ENCODE results near the gene POU2AF2.
"Not testable (repeated sequence)": the region's sequence is repeated elsewhere in the genome, so short reads cannot be mapped to it uniquely, and the experiment has no call there.

The POU2AF2 gene

GRCh38 chr11:111209543-111210355, 35.8 kb upstream of the POU2AF2 start:
- no peak for DNase-seq (ENCODE audit: extremely low spot score)
- ChIA-PET POLR2A (no interaction called here), CTCF (no interaction called here)
- TF ChIP-seq HDGF (IDR thresholded peaks at IDR 0.05; ENCODE audit: borderline replicate concordance) (no peak), TARDBP (IDR thresholded peaks at IDR 0.05) (no peak), CTBP1 (IDR thresholded peaks at IDR 0.05; ENCODE audit: borderline replicate concordance) (no peak)

- POLR2A ChIA-PET: no interaction called here
- no peak for TF ChIP-seq LEF1 (IDR thresholded peaks at IDR 0.05; ENCODE audit: borderline replicate concordance)
- no peak for TF ChIP-seq TARDBP (IDR thresholded peaks at IDR 0.05)
- TF ChIP-seq NFRKB (IDR thresholded peaks at IDR 0.05): no peak
- TF ChIP-seq L3MBTL2 (conservative IDR thresholded peaks at IDR 0.05): no peak
- TF ChIP-seq HDGF (IDR thresholded peaks at IDR 0.05; ENCODE audit: borderline replicate concordance): no peak
- TF ChIP-seq ZNF384 (IDR thresholded peaks at IDR 0.05): no peak
- no peak for TF ChIP-seq ELF4 (IDR thresholded peaks at IDR 0.05)
- no peak for TF ChIP-seq FOXK2 (IDR thresholded peaks at IDR 0.05)
- TF ChIP-seq SUZ12 (IDR thresholded peaks at IDR 0.05): no peak
- TF ChIP-seq CTBP1 (IDR thresholded peaks at IDR 0.05; ENCODE audit: borderline replicate concordance): no peak
- TF ChIP-seq FOXM1 (IDR thresholded peaks at IDR 0.05; ENCODE audit: borderline replicate concordance): no peak
- no peak for TF ChIP-seq FOXA1 (IDR thresholded peaks at IDR 0.05)
- no peak for TF ChIP-seq PKNOX1 (IDR thresholded peaks at IDR 0.05)
- TF ChIP-seq ARNT (IDR thresholded peaks at IDR 0.05): no peak
- no peak for TF ChIP-seq SP1 (IDR thresholded peaks at IDR 0.05)
- no peak for TF ChIP-seq BHLHE40 (IDR thresholded peaks at IDR 0.05; ENCODE audit: borderline replicate concordance)
- DNase-seq (ENCODE audit: extremely low spot score): no peak
- CTCF ChIA-PET: no interaction called here
Observed at GRCh38 chr11:111213256-111213655, 32.3 kb upstream of the POU2AF2 start.

GRCh38 chr11:111220721-111221120, 24.8 kb upstream of the POU2AF2 start:
- POLR2A ChIA-PET: no interaction called here
- TF ChIP-seq LEF1 (IDR thresholded peaks at IDR 0.05; ENCODE audit: borderline replicate concordance) (no peak), NFRKB (IDR thresholded peaks at IDR 0.05) (no peak), CTBP1 (IDR thresholded peaks at IDR 0.05; ENCODE audit: borderline replicate concordance) (no peak), ELF4 (IDR thresholded peaks at IDR 0.05) (no peak), FOXA1 (IDR thresholded peaks at IDR 0.05) (no peak), HDGF (IDR thresholded peaks at IDR 0.05; ENCODE audit: borderline replicate concordance) (no peak), ZNF384 (IDR thresholded peaks at IDR 0.05) (no peak), FOXK2 (IDR thresholded peaks at IDR 0.05) (no peak), BHLHE40 (IDR thresholded peaks at IDR 0.05; ENCODE audit: borderline replicate concordance) (no peak), PKNOX1 (IDR thresholded peaks at IDR 0.05) (no peak), SUZ12 (IDR thresholded peaks at IDR 0.05) (no peak), L3MBTL2 (conservative IDR thresholded peaks at IDR 0.05) (no peak), ARNT (IDR thresholded peaks at IDR 0.05) (no peak)
- CTCF ChIA-PET: interaction anchor here (0.6 kb wide), 1 partner anchor 1527 kb away, joined by 3 read pairs; no protein-coding TSS in a partner anchor
- no peak for DNase-seq (ENCODE audit: extremely low spot score)

- TF ChIP-seq HDGF (IDR thresholded peaks at IDR 0.05; ENCODE audit: borderline replicate concordance) (no peak), NFRKB (IDR thresholded peaks at IDR 0.05) (no peak), SP1 (IDR thresholded peaks at IDR 0.05) (no peak), SUZ12 (IDR thresholded peaks at IDR 0.05) (no peak), LEF1 (IDR thresholded peaks at IDR 0.05; ENCODE audit: borderline replicate concordance) (no peak), PKNOX1 (IDR thresholded peaks at IDR 0.05) (no peak), CTBP1 (IDR thresholded peaks at IDR 0.05; ENCODE audit: borderline replicate concordance) (no peak), ARNT (IDR thresholded peaks at IDR 0.05) (no peak), FOXK2 (IDR thresholded peaks at IDR 0.05) (no peak), BHLHE40 (IDR thresholded peaks at IDR 0.05; ENCODE audit: borderline replicate concordance) (no peak), L3MBTL2 (conservative IDR thresholded peaks at IDR 0.05) (no peak), TARDBP (IDR thresholded peaks at IDR 0.05) (no peak), FOXA1 (IDR thresholded peaks at IDR 0.05) (no peak), FOXM1 (IDR thresholded peaks at IDR 0.05; ENCODE audit: borderline replicate concordance) (no peak), ZNF384 (IDR thresholded peaks at IDR 0.05) (no peak), ELF4 (IDR thresholded peaks at IDR 0.05) (no peak)
- ChIA-PET POLR2A (no interaction called here), CTCF (interaction anchor here (0.6 kb wide), 1 partner anchor 1527 kb away, joined by 3 read pairs; no protein-coding TSS in a partner anchor)
- DNase-seq (ENCODE audit: extremely low spot score): no peak
Observed at GRCh38 chr11:111221208-111221607, 24.3 kb upstream of the POU2AF2 start.

- POLR2A ChIA-PET; DNase-seq (ENCODE audit: extremely low spot score); CTCF ChIA-PET: not testable (repeated sequence)
Observed at GRCh38 chr11:111221936-111222335, 23.6 kb upstream of the POU2AF2 start.

- CTCF ChIA-PET; POLR2A ChIA-PET; DNase-seq (ENCODE audit: extremely low spot score): not testable (repeated sequence)
Observed at GRCh38 chr11:111222821-111223455, 22.6 kb upstream of the POU2AF2 start.
